Mucosa of rectum (tissue), 2 donors: ENCODE data around the gene SP5.
A peak's percentile ranks its signal among the peaks of the same experiment; 100 is the strongest.

ENCODE experiments used
- H3K27ac ChIP-seq, 2 donors: one replicate each; pipeline ENCODE4 v1.7.0; 2013; ENCODE audit warnings: inconsistent platforms in 2 of 2, low read depth in 2 of 2, low read length in 2 of 2
- H3K27me3 ChIP-seq, 2 donors: one replicate each; pipeline ENCODE4 v1.7.0; 2013; ENCODE audit warnings: low read length in 2 of 2; ENCODE audit not compliant: control insufficient read depth in 2 of 2, insufficient read depth in 2 of 2
- H3K36me3 ChIP-seq, 2 donors: one replicate each; pipeline ENCODE4 v1.7.0; 2013; ENCODE audit warnings: low read length in 2 of 2; ENCODE audit not compliant: control insufficient read depth in 2 of 2, insufficient read depth in 2 of 2
- H3K4me1 ChIP-seq, 2 donors: one replicate each; pipeline ENCODE4 v1.7.0; 2013; ENCODE audit warnings: low read length in 2 of 2, mild to moderate bottlenecking in 1 of 2; ENCODE audit not compliant: control insufficient read depth in 2 of 2, insufficient read depth in 2 of 2
- H3K4me3 ChIP-seq, 2 donors: one replicate each; pipeline ENCODE4 v1.7.0; 2013; ENCODE audit warnings: low read length in 2 of 2
- H3K9ac ChIP-seq, 2 donors: one replicate each; pipeline ENCODE4 v1.7.0; 2013; ENCODE audit warnings: low read length in 2 of 2, low read depth in 1 of 2, mild to moderate bottlenecking in 1 of 2
- H3K9me3 ChIP-seq, 2 donors: one replicate each; pipeline ENCODE4 v1.7.0; 2013; ENCODE audit warnings: low read length in 2 of 2; ENCODE audit not compliant: control insufficient read depth in 2 of 2
- donor health status: healthy.
- donor health status: Normal muscosa, but diverticular disease.

Gene SP5

DNA sequence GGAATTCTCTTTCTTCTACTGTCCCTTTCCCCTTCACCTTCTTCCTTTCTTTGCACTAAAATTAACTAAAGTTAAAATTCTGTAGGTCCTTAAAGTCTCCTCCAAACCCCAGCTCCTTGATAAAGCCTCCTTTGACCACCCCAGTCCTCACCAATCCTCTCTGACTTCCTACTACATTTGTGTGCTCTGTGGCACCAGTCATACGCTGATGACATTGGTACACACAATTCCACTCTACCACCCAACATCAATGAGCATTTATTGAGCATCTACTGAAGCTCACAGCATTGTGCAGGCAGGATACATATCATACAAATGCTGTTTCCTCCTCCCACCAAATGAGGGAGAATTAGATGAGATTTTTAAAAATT is 4.5 kb upstream of the SP5 start:
- H3K36me3 ChIP-seq, result no peaks in the 10 kb centered on the region
- H3K27me3 ChIP-seq, result peaks cover 30 to 35% of the 10 kb centered on the region in 2 donors
- H3K9me3 ChIP-seq, result no peaks in the 10 kb centered on the region
- H3K27ac ChIP-seq, result no peak overlapping the region
- H3K4me1 ChIP-seq, result peaks cover 9 to 11% of the 10 kb centered on the region in 2 donors
- no peak overlapping the region for H3K4me3 ChIP-seq
- H3K9ac ChIP-seq, result no peak overlapping the region

- H3K36me3 ChIP-seq, result no peaks in the 10 kb centered on the region
- H3K9ac ChIP-seq, result no peak overlapping the region
- H3K4me3 ChIP-seq, result no peak overlapping the region
- peaks cover 11 to 14% of the 10 kb centered on the region in 2 donors for H3K4me1 ChIP-seq
- no peak overlapping the region for H3K27ac ChIP-seq
- no peaks in the 10 kb centered on the region for H3K9me3 ChIP-seq
- H3K27me3 ChIP-seq, result peaks cover 30 to 35% of the 10 kb centered on the region in 2 donors
These were observed 3.9 kb upstream of the SP5 start for GRCh38 chr2:170711196-170711773.

- Histone ChIP-seq H3K27ac (no peak overlapping the region), H3K9ac (no peak overlapping the region), H3K36me3 (no peaks in the 10 kb centered on the region), H3K9me3 (no peaks in the 10 kb centered on the region), H3K4me1 (peaks cover 11 to 16% of the 10 kb centered on the region in 2 donors), H3K4me3 (no peak overlapping the region), H3K27me3 (peaks cover 30 to 36% of the 10 kb centered on the region in 2 donors)
These were observed 3.1 kb upstream of the SP5 start for GRCh38 chr2:170711774-170712652.

- Histone ChIP-seq H3K27ac (no peak overlapping the region), H3K4me1 (peaks cover 11 to 16% of the 10 kb centered on the region in 2 donors)
These were observed 2.2 kb upstream of the SP5 start for GRCh38 chr2:170712653-170713542.

GRCh38 chr2:170713543-170714380 is 1.4 kb upstream of the SP5 start:
- Histone ChIP-seq H3K9ac (peak overlapping the region in 1 of 2 donors; percentile 67), H3K4me1 (peaks cover 11 to 16% of the 10 kb centered on the region in 2 donors), H3K27me3 (peaks cover 33 to 42% of the 10 kb centered on the region in 2 donors), H3K4me3 (peak overlapping the region; percentile 65 to 69), H3K27ac (peak overlapping the region; percentile 16 to 67), H3K36me3 (no peaks in the 10 kb centered on the region), H3K9me3 (no peaks in the 10 kb centered on the region)

More at GRCh38 chr2:170712653-170713542, 2.2 kb upstream of the SP5 start:
- Histone ChIP-seq H3K36me3 (no peaks in the 10 kb centered on the region), H3K4me3 (peak overlapping the region; percentile 22 to 65), H3K27me3 (peaks cover 33 to 40% of the 10 kb centered on the region in 2 donors), H3K9ac (no peak overlapping the region), H3K9me3 (no peaks in the 10 kb centered on the region)

DNA sequence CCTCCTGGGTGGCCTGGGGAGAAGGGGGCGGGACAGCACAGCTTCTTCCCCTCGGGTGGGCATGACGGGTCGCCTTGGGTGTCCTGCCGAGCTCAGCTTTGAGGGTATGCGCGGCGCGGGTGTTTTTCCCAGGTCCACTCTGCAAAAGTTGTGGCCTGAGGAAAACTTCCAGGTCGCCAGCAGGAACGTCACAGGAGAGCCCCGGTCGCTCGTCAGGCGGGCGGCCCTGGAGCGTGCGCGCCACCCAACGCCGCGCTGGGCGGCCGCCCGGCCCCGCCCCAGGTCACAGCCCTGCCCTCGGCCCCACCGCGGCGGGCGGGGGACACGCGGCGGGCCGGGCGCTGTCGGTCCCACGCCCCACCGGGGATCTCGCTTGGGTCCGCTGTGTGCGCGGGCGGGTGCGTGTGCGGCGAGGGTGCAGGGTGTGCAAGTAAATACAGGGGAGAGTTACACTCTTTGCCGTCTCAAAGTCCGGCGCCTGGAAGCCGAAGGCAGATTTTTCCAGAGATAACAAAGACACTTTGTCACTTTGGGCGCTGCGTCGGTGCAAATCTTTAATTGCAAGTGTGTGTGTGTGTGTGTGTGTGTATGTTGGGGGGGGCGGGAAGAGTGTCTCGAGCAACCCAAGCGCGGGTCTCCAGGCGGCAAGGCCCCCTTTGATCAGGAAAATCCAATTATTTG is 616 bp upstream of the SP5 start:
- H3K27ac ChIP-seq, result peak overlapping the region; percentile 43 to 67
- H3K9me3 ChIP-seq, result no peaks in the 10 kb centered on the region
- H3K4me3 ChIP-seq, result peak overlapping the region; percentile 65 to 69
- H3K9ac ChIP-seq, result peak overlapping the region in 1 of 2 donors; percentile 67
- peaks cover 11 to 16% of the 10 kb centered on the region in 2 donors for H3K4me1 ChIP-seq
- no peaks in the 10 kb centered on the region for H3K36me3 ChIP-seq
- peaks cover 27 to 42% of the 10 kb centered on the region in 2 donors for H3K27me3 ChIP-seq

DNA sequence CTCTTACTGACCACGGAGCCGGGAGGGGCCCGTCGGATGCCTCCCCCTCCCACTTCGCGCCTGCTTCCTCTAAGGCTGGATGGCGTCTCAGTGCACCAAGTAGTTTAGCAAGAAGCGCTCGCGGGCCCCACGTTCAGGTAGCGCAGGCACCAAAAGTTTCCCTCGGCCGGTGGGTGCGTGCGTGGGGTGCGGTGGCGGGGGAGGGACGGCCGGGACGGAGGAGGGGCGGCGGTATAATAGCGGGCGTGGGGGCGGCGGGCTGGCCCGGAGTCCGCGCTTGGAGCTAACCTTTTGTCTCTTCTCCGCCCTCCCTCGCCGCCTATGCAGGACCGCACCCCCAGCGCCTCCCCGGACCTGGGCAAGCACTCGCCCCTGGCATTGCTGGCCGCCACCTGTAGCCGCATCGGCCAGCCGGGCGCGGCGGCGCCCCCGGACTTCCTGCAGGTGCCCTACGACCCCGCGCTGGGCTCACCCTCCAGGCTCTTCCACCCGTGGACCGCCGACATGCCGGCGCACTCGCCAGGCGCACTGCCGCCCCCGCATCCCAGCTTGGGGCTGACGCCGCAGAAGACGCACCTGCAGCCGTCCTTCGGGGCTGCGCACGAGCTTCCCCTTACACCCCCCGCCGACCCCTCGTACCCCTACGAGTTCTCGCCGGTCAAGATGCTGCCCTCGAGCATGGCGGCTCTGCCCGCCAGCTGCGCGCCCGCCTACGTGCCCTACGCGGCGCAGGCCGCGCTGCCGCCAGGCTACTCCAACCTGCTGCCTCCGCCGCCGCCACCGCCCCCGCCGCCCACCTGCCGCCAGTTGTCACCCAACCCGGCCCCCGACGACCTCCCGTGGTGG is 1.0 kb downstream of the SP5 start:
- H3K27me3 ChIP-seq, result peaks cover 15 to 37% of the 10 kb centered on the region in 2 donors
- peaks cover 11 to 16% of the 10 kb centered on the region in 2 donors for H3K4me1 ChIP-seq

GRCh38 chr2:170716851-170717598 is 1.9 kb downstream of the SP5 start:
- H3K9me3 ChIP-seq, result no peaks in the 10 kb centered on the region
- H3K27me3 ChIP-seq, result peaks cover 15 to 33% of the 10 kb centered on the region in 2 donors
- H3K9ac ChIP-seq, result no peak overlapping the region
- no peaks in the 10 kb centered on the region for H3K36me3 ChIP-seq
- peak overlapping the region in 1 of 2 donors; percentile 26 for H3K4me3 ChIP-seq
- H3K27ac ChIP-seq, result no peak overlapping the region
- H3K4me1 ChIP-seq, result peaks cover 11 to 16% of the 10 kb centered on the region in 2 donors

More for the DNA sequence above, 1.0 kb downstream of the SP5 start:
- Histone ChIP-seq H3K36me3 (no peaks in the 10 kb centered on the region), H3K4me3 (peak overlapping the region; percentile 65 to 69), H3K9me3 (no peaks in the 10 kb centered on the region), H3K9ac (peak overlapping the region in 1 of 2 donors; percentile 41), H3K27ac (no peak overlapping the region)
